Fibroblast of gingiva (primary cell): Measurements from ENCODE around the gene PDZRN4.
"Not testable (repeated sequence)": the region's sequence is repeated elsewhere in the genome, so short reads cannot be mapped to it uniquely, and the experiment has no call there.

Experiments used
- DNase-seq: peaks from one replicate; pipeline ENCODE4 v3.0.0-alpha.2; 2011; ENCODE audit warnings: low read depth

The PDZRN4 gene

GRCh38 chr12:41217727-41218126 is 29.6 kb downstream of the PDZRN4 start:
- DNase-seq, result no peak

- no peak for DNase-seq
Measured at GRCh38 chr12:41220931-41221330, 32.8 kb downstream of the PDZRN4 start.

GRCh38 chr12:41221491-41221890 is 33.4 kb downstream of the PDZRN4 start:
- DNase-seq, result no peak

GRCh38 chr12:41223600-41223999 is 35.5 kb downstream of the PDZRN4 start:
- no peak for DNase-seq

- DNase-seq, result no peak
Measured at GRCh38 chr12:41224066-41224465, 35.9 kb downstream of the PDZRN4 start.

GRCh38 chr12:41225179-41225578 is 37.1 kb downstream of the PDZRN4 start:
- no peak for DNase-seq

- DNase-seq, result no peak
Measured at GRCh38 chr12:41228066-41228820, 40.1 kb downstream of the PDZRN4 start.

- no peak for DNase-seq
Measured at GRCh38 chr12:41230756-41231155, 42.6 kb downstream of the PDZRN4 start.

GRCh38 chr12:41234692-41235091 is 46.6 kb downstream of the PDZRN4 start:
- DNase-seq, result no peak

- DNase-seq, result no peak
Measured at GRCh38 chr12:41242603-41243002, 54.5 kb downstream of the PDZRN4 start.

GRCh38 chr12:41248391-41248790 is 60.3 kb downstream of the PDZRN4 start:
- no peak for DNase-seq

- DNase-seq, result no peak
Measured at GRCh38 chr12:41250748-41251147, 62.6 kb downstream of the PDZRN4 start.

GRCh38 chr12:41254004-41254914 is 66.1 kb downstream of the PDZRN4 start:
- DNase-seq, result no peak

- DNase-seq, result not testable (repeated sequence)
Measured at GRCh38 chr12:41263196-41263595, 75.1 kb downstream of the PDZRN4 start.

- DNase-seq, result no peak
Measured at GRCh38 chr12:41264281-41264680, 76.2 kb downstream of the PDZRN4 start.

GRCh38 chr12:41269056-41269455 is 80.9 kb downstream of the PDZRN4 start:
- no peak for DNase-seq

GRCh38 chr12:41271489-41271888 is 83.4 kb downstream of the PDZRN4 start:
- DNase-seq, result no peak

- no peak for DNase-seq
Measured at GRCh38 chr12:41274643-41275042, 86.5 kb downstream of the PDZRN4 start.

- peak; percentile 28 for DNase-seq
Measured at GRCh38 chr12:41277100-41277945, 89.2 kb downstream of the PDZRN4 start.

- DNase-seq, result no peak
Measured at GRCh38 chr12:41277946-41278267, 89.8 kb downstream of the PDZRN4 start.

GRCh38 chr12:41280341-41281095 is 92.4 kb downstream of the PDZRN4 start:
- DNase-seq, result not testable (repeated sequence)

GRCh38 chr12:41285470-41285869 is 97.3 kb downstream of the PDZRN4 start:
- not testable (repeated sequence) for DNase-seq
